HTERT RPE-1 (cell line): Measurements from ENCODE around the gene EVC2.

Experiments used
- in situ Hi-C: fragments of 300-500 bp; cut with MboI; formaldehyde crosslinking; loops from 4 replicates; pipeline ENCODE4 v1.14.3; 2020; ENCODE audit warnings: low sequenced_read_pairs

Gene EVC2

DNA sequence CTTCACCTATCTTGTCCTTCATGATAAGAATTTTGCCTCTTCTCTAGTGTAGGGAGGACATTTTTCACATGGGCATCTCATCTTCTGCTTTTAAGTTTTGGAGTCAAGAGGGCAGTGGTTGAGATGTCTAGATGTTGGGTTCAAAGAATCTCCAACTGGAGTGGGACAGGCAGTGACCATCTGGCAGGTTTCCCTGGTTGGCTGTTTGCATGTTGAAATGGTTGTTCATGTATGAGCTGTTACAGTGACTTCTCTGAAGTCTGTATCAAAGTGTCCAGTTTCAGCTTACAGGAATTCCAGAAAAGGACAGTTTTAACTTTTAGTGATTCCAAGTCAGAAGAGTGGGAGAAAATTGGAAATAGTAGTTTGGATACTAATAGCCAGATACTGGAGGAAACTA, 192.7 kb downstream of the EVC2 start:
- in situ Hi-C loops, result no loop called here
